Measurements from ENCODE around the gene NOC2L.
"Not testable (repeated sequence)": the region's sequence is repeated elsewhere in the genome, so short reads cannot be mapped to it uniquely, and the experiment has no call there.

NOC2L gene

GRCh38 chr1:993379-993995 lies 34.4 kb upstream of the NOC2L start:
- FAIRE-seq, result no peak
- TF ChIP-seq TAF1 (IDR thresholded peaks at IDR 0.05; ENCODE audit: low read depth, low read length) (no peak), POLR2A (IDR thresholded peaks at IDR 0.05; ENCODE audit: low read depth, low read length) (no peak), SPI1 (IDR thresholded peaks at IDR 0.05; ENCODE audit: low read depth, low read length) (no peak), POU2F2 (IDR thresholded peaks at IDR 0.05; ENCODE audit: low read depth, low read length) (no peak), POLR2AphosphoS5 (IDR thresholded peaks at IDR 0.05; ENCODE audit: low read depth, low read length) (no peak), PAX5 (IDR thresholded peaks at IDR 0.05; ENCODE audit: insufficient read depth, low read length, severe bottlenecking) (no peak)

GRCh38 chr1:992362-992761 lies 33.3 kb upstream of the NOC2L start:
- TF ChIP-seq SPI1 (IDR thresholded peaks at IDR 0.05; ENCODE audit: low read depth, low read length) (no peak), POLR2AphosphoS5 (IDR thresholded peaks at IDR 0.05; ENCODE audit: low read depth, low read length) (no peak), PAX5 (IDR thresholded peaks at IDR 0.05; ENCODE audit: insufficient read depth, low read length, severe bottlenecking) (no peak), TAF1 (IDR thresholded peaks at IDR 0.05; ENCODE audit: low read depth, low read length) (no peak), POU2F2 (IDR thresholded peaks at IDR 0.05; ENCODE audit: low read depth, low read length) (no peak), POLR2A (IDR thresholded peaks at IDR 0.05; ENCODE audit: low read depth, low read length) (no peak)
- FAIRE-seq (no peak), DNase-seq (ENCODE audit: insufficient read length, low spot score) (no peak)

More at GRCh38 chr1:993379-993995, 34.4 kb upstream of the NOC2L start:
- DNase-seq (ENCODE audit: insufficient read length, low spot score), result no peak

- DNase-seq (ENCODE audit: insufficient read length, low spot score) (no peak), FAIRE-seq (no peak)
- no peak for TF ChIP-seq POLR2AphosphoS5 (IDR thresholded peaks at IDR 0.05; ENCODE audit: low read depth, low read length)
- no peak for TF ChIP-seq POU2F2 (IDR thresholded peaks at IDR 0.05; ENCODE audit: low read depth, low read length)
- no peak for TF ChIP-seq PAX5 (IDR thresholded peaks at IDR 0.05; ENCODE audit: insufficient read depth, low read length, severe bottlenecking)
- TF ChIP-seq SPI1 (IDR thresholded peaks at IDR 0.05; ENCODE audit: low read depth, low read length), result no peak
- no peak for TF ChIP-seq POLR2A (IDR thresholded peaks at IDR 0.05; ENCODE audit: low read depth, low read length)
- TF ChIP-seq TAF1 (IDR thresholded peaks at IDR 0.05; ENCODE audit: low read depth, low read length), result no peak
Observed at GRCh38 chr1:991895-992294, 32.8 kb upstream of the NOC2L start.

- not testable (repeated sequence) for DNase-seq (ENCODE audit: insufficient read length, low spot score); FAIRE-seq
Observed at GRCh38 chr1:991275-991674, 32.2 kb upstream of the NOC2L start.

DNA sequence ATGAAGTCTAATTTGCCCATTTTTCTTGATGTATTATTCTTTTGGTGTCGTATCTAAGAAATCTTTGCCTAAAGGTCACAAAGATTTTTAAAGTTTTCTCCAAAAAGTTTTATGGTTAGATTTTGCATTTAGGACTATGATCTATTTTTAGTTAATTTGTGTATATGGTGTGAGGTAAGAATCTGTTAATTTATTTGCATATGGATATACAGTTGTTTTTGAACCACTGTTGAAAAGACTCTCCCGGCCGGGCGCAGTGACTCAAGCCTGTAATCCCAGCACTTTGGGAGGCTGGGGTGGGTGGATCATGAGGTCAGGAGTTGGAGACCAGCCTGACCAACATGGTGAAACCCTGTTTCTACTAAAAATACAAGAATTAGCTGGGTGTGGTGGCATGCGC lies 29.0 kb upstream of the NOC2L start:
- not testable (repeated sequence) for DNase-seq (ENCODE audit: insufficient read length, low spot score); FAIRE-seq

- FAIRE-seq (no peak), DNase-seq (ENCODE audit: insufficient read length, low spot score) (no peak)
- TF ChIP-seq POU2F2 (IDR thresholded peaks at IDR 0.05; ENCODE audit: low read depth, low read length) (no peak), SPI1 (IDR thresholded peaks at IDR 0.05; ENCODE audit: low read depth, low read length) (no peak), POLR2AphosphoS5 (IDR thresholded peaks at IDR 0.05; ENCODE audit: low read depth, low read length) (no peak), POLR2A (IDR thresholded peaks at IDR 0.05; ENCODE audit: low read depth, low read length) (no peak), TAF1 (IDR thresholded peaks at IDR 0.05; ENCODE audit: low read depth, low read length) (no peak), PAX5 (IDR thresholded peaks at IDR 0.05; ENCODE audit: insufficient read depth, low read length, severe bottlenecking) (no peak)
Observed at GRCh38 chr1:985126-985525, 26.1 kb upstream of the NOC2L start.

GRCh38 chr1:984476-984814 lies 25.4 kb upstream of the NOC2L start:
- no peak for FAIRE-seq
- TF ChIP-seq TAF1 (IDR thresholded peaks at IDR 0.05; ENCODE audit: low read depth, low read length) (no peak), POU2F2 (IDR thresholded peaks at IDR 0.05; ENCODE audit: low read depth, low read length) (no peak), POLR2A (IDR thresholded peaks at IDR 0.05; ENCODE audit: low read depth, low read length) (no peak)

DNA sequence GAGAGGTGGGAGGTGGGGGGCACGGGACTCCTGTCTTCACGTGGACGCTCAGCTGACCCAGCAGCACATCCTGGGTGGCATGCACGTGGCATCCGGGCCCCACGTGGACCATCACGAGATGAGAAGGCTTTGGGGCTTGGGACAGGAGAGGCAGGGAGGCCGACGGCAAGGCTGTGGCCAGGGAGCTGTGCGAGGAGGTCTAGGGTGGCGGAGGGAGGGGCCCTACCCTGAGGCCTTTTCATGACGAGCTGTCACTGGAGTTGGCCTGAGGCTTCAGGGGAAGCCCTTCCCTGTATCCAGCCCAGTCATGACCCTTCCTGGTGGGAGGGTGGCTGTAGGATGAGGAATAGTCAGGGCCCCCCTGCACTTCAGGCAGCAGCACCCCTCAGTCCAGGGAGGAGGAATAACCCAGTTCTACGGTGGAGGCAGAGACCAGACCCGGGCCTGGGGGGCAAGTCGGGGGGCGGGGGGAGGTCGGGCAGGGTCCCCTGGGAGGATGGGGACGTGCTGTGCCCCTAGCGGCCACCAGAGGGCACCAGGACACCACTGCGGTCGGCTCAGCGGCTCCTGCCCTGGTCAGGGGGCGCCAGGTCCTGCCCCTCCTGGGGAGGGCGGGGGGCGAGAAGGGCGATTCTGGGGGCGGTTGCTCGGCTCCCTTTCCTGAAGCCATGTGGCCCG lies 24.9 kb upstream of the NOC2L start:
- DNase-seq (ENCODE audit: insufficient read length, low spot score), result peak; percentile 91
- peak; percentile 93 for FAIRE-seq
- TF ChIP-seq SPI1 (IDR thresholded peaks at IDR 0.05; ENCODE audit: low read depth, low read length) (no peak), TAF1 (IDR thresholded peaks at IDR 0.05; ENCODE audit: low read depth, low read length) (no peak), PAX5 (IDR thresholded peaks at IDR 0.05; ENCODE audit: insufficient read depth, low read length, severe bottlenecking) (no peak), POLR2AphosphoS5 (IDR thresholded peaks at IDR 0.05; ENCODE audit: low read depth, low read length) (no peak), POLR2A (IDR thresholded peaks at IDR 0.05; ENCODE audit: low read depth, low read length) (no peak), POU2F2 (IDR thresholded peaks at IDR 0.05; ENCODE audit: low read depth, low read length) (no peak)

More at GRCh38 chr1:984476-984814, 25.4 kb upstream of the NOC2L start:
- DNase-seq (ENCODE audit: insufficient read length, low spot score), result no peak

DNA sequence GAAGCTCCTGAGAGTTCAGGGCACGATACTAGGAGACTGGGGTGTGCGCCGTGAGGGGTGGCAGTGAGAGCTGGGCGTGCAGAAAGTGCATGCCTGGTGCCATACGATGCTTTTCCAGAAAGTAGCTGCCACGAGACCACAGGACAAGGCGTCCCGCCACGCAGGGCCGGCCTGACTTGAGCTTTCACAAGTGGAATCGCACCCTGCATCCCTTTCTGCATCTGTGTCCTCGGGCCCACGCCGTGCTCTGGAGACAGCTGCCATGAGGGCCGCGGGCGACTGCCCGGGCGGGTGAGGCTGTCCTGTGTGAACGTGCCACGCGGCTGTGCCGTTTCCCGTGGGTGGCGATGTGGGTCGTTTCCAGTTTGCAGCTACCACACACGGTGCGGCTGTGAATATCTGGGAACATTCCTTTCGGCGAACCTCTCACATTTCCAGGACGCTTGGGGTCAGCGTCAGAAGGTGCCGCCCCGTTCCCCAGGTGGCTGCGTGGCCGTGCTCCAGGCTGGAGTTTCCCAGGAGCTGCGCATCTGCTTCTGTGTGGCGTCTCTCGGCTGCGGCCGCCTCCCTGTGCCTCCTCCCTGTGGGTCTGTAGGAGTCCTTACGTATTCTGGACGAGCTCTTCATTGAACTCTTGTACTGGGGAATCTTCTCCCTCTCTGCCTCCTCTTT lies 23.8 kb upstream of the NOC2L start:
- no peak for DNase-seq (ENCODE audit: insufficient read length, low spot score)
- no peak for FAIRE-seq
- TF ChIP-seq PAX5 (IDR thresholded peaks at IDR 0.05; ENCODE audit: insufficient read depth, low read length, severe bottlenecking), result no peak
- TF ChIP-seq POLR2A (IDR thresholded peaks at IDR 0.05; ENCODE audit: low read depth, low read length), result no peak
- TF ChIP-seq SPI1 (IDR thresholded peaks at IDR 0.05; ENCODE audit: low read depth, low read length), result no peak
- no peak for TF ChIP-seq POLR2AphosphoS5 (IDR thresholded peaks at IDR 0.05; ENCODE audit: low read depth, low read length)
- no peak for TF ChIP-seq TAF1 (IDR thresholded peaks at IDR 0.05; ENCODE audit: low read depth, low read length)
- no peak for TF ChIP-seq POU2F2 (IDR thresholded peaks at IDR 0.05; ENCODE audit: low read depth, low read length)

- FAIRE-seq (no peak), DNase-seq (ENCODE audit: insufficient read length, low spot score) (no peak)
- TF ChIP-seq POLR2AphosphoS5 (IDR thresholded peaks at IDR 0.05; ENCODE audit: low read depth, low read length), result no peak
Observed at GRCh38 chr1:981955-982558, 23.0 kb upstream of the NOC2L start, which contains the start of gene PERM1. PERM1 (minus strand) TSS chr1:982093; CDS start chr1:981029, 1,064 bp downstream.
